Measurements from ENCODE around the gene APOBEC2.
A peak's percentile ranks its signal among the peaks of the same experiment; 100 is the strongest.

Gene APOBEC2

DNA sequence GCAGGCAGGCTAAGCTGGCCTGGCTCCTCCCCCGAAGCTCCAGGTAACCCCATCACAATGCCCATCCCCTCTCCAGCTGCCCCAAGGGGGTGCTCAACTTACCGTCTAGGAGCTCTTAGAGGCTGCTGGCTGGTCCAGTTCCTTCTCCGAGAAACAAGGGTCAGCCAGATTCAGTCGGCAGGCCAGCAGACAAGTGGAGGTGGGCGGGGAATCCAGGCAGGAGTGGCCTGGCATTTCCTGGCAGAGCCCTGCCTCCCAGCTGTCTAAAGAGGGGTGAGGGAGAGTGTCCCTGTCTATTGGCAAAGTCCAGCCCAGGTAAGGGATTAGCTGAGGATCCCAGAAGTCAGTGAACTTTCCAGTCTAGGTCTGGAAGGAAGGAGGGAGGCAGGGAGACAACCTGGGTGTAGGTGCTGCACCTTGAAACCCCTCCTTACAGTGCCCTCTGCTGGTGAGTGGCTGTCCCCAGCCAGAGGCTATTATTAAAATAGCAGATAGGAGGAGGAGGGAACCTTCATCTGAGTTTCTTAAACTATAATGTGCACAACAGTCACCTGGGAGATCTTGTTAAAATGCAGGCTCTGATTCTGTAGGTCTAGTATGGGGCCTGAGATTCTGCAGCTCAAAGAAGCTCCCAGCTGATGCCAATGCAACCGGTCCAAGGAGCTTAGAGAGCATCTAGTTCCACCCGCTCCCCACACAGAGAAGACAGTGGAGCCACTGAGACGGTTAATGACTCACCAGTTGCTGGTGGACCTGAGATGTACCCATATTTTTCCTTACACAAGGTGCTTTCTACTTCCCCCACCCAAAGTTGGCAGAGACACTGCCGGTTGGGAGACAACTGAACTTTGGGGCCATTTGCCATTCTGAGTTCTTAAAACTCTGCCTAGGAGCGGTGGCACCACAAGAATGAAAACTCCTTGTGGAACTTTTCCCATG, 13.7 kb upstream of the APOBEC2 start, which contains the start of gene UNC5CL:
TSS of gene UNC5CL (minus strand) at position 162 of the 939 bp plus-strand sequence. CDS start 4,147 bp downstream, outside the sequence.
- DNase-seq, result peak; percentile 57

DNA sequence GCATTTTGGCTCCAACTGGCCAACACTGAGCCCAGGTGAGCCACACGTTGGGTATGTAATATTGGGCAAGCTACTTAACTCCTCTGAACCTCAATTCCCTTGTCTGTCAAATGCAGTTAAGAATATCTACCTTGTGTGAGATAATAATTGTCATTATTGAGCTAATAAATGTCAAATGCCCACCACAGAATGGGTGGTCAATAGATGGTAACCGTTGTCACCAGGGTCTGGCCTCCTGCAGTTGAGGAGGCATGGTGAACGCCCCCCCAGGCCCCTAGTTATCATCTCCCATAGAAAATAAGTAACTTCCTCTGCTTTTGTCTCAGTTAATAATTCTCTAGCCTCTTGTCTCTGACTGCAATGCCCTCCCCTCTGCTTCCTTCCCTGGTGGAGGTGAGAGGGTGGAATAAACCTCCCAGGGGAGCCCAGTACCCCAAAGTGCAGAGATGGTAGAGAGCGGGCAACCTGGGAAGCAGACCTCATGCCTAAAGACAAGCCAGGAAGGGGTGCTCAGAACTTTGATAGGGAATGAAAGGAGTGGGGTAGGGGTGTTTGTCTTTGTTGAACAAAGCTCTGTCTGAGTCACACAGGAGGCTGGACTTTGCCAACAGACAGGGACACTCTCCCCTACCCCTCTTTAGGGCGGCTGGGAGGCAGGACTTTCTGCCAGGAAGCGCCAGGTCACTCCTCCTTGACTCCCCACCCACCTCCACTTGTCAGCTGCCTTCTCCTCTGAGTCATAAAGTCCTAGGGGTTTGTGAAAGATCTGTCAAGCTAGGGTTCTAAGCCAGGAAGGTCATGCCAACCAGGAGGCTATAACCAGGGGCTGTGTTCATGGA, 12.7 kb upstream of the APOBEC2 start:
- peak; percentile 30 for DNase-seq

DNA sequence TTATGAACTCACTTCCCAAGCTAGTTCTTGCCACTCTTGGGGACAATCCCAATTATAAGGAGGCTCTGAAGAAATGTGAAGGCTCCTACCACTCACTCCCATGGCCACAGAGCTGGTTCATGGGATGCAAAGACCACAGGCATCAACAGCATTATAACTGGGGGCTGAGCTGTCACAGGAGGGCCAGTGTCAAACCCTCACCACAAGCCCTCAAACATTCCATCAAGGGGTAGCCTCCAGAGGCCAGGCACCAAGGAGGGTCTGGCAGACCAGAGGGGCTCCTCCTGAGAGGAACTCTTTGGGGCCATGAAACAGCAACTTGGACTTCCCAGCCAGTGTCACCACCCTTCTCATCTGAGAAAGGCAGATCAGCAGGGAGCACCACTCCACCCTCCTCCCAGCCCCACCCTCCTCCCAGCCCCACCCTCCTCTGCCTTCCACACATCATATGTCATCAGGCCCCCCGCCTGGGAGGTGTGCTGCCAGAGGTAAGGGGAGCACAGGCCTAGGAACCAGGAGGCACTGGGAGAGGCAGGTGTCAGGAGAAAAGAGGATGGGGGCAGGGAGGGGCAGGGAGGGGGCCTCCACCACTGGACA, 12.0 kb upstream of the APOBEC2 start:
- no peak for DNase-seq

DNA sequence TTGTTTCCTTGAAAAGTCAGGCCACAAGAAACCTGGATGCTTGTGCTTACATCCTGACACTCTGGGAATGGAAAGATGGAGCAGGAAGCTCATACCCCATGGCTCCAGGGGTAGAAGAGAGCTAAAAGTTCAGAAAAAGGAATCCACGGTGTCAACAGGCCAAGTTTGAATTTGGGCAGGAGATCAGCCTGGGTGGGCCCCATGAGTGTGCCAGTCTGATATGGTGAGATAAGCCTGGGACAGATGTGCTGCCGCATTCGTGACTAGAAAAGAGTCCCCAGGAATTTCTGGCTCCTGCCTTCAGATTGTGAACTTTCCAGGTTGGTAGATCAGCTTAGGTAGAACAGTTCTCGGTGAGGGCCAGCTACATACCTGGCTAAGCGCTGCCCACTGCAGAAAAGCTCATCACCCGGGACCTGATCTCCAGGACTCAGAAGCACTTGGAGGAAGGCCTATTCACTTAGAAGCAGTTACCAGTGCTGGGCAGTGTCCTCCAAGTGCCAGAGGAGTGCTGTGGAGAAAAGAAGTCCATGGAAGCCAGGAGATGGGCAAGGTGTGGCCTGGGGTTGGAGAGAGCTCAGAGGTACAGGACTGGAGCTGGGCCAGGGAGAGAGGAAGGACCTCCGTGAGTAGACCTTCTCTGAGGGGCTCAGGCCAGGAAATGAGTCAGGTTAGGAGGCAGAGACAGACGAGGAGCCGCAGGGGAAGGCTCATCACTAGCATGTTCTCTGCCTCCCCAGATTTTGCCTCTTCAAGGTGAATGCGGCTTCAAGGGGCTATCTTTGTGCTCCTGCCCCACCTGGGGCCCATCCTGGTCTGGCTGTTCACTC, 10.6 kb upstream of the APOBEC2 start, which contains the start of gene TSPO2:
TSS of gene TSPO2 (plus strand) at position 242 of the 830 bp plus-strand sequence. CDS start at position 761, 519 bp downstream.
- DNase-seq, result no peak

GRCh38 chr6:41043151-41043550, 9.9 kb upstream of the APOBEC2 start:
- no peak for DNase-seq

- no peak for DNase-seq
These were observed 7.3 kb upstream of the APOBEC2 start for GRCh38 chr6:41045664-41046063.

DNA sequence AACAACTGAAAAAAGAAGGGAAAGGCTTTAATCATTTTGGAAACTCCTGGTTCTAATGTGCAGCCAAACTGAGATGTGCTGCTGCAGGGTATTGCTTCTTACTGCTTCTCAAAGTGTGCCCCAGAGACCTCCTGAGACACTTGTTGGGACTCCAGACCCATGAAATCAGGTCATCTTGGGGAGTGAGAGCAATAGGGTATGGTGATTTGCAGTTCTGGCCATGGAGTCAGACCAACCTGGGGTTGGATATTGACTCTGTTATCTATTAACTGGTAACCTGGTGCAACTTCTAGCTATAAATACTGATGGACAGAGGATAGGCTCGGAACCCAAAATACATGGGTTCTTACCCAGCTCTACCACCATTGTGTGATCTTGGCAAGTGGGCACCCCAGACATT, 6.9 kb upstream of the APOBEC2 start:
- DNase-seq, result no peak

DNA sequence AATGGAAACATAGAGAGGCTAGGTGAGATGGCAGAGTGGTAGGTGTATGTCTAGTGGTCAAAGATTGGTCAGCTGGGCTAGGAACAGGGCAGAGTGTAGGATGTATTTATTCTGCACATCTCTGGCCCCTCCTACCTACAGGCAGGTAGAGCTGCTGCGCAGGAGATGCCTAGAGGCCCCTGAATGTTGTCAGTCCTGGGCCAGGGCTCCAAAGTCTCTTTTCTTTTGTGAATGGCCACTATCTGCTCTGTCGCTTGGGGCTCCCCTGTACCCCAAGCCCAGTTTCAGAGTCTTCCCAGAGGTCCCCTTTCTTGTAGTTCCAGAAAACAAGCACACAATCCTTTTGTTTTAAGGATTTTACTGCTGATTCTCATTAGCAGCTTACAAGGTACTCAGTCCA, 5.7 kb upstream of the APOBEC2 start:
- DNase-seq, result no peak

GRCh38 chr6:41047745-41048732, 5.0 kb upstream of the APOBEC2 start:
- no peak for DNase-seq

DNA sequence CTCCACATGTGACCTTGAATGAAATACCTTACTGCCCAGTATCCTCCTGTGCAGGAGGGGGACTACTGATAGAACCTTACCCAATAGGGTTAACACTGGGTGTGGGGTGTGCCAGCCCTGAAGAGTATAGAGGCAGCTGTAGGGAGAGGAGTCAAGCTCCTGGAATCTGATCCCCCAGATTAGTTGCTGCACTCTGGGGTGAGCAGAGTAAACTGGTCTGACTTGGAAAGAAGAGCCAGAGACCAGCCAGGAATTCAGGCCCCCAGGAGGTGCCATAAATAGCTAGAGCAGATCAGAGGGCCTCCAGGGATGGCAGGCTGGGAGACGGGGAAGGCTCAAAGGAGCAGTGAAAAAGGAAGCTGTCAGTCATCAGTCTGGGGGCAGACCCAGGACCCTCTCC, 3.5 kb upstream of the APOBEC2 start:
- no peak for DNase-seq

DNA sequence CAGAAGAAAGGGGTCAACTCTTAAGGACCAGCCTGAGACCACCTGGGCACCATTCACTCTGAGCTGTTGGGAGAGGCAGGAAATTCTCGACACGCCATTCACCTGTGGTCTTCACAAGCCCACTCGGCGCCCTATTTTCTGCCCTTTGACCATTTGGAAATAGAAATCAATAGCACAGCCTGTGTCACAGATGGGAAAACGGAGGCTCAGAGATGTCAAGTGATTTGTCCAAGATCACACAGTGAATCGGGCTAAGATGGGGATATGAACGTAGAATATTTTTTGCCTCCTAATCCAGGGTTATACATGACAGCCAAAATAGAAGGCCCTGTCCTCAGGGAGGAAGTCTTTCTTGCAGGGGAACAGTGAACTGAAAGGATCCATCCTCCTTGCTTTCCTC, 3.0 kb upstream of the APOBEC2 start:
- no peak for DNase-seq

DNA sequence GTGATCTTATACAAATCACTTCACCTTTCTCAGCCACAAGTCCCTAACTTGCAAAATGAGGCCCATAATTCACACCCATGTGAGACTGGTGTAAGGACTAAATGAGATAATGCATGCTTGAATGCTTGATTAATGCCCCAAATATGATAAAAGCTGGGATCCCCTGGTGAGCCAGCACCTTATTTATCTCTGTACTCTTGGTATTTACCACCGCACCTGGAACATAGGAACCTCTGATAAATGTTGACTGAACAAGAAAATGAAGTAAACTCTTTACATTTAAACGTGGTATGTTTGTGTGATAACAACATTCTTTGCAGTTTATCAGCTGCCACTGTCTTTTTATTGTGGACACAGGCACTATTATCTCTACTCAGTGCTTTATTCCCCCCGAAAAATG, 2.5 kb upstream of the APOBEC2 start:
- no peak for DNase-seq

DNA sequence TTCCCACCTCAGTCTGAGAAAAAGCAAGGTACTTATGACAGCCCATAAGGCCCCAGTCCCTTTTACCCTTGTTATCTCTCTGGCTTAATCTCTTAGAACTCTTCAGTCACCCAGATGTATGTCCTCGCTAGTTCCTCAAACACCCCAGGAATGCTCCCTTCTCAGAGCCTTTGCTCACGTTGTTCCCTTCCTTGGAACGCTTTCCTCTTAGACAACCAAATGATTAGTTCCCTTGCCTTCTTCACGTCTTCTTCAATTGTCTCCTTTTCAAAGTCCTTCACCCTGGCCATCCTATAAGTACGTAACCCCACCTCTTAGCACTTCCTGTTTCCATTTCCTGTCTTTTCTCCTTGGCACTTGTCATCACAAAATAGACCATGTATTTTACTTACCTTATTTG, 1.1 kb upstream of the APOBEC2 start:
- no peak for DNase-seq

DNA sequence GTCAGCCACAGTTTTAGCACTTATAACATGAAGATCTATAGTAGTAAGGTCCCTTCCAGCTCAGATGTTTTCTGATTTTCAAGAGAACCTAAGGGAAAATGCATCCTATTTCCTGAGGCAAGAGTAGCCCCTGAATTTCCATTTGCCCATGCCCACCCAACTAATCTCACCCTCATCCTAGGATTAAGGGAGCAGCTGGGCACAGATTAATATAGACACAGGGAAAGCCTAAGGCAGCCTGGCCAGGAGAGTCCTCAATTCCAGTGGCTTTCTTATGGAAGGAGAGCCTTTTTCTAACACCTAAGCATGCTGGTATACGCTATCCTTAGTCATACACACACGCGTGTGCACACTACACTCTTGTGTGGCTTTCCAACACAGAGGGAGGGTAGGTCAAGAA, 1.5 kb downstream of the APOBEC2 start:
- no peak for DNase-seq

GRCh38 chr6:41055149-41055548, 2.1 kb downstream of the APOBEC2 start:
- DNase-seq, result no peak

DNA sequence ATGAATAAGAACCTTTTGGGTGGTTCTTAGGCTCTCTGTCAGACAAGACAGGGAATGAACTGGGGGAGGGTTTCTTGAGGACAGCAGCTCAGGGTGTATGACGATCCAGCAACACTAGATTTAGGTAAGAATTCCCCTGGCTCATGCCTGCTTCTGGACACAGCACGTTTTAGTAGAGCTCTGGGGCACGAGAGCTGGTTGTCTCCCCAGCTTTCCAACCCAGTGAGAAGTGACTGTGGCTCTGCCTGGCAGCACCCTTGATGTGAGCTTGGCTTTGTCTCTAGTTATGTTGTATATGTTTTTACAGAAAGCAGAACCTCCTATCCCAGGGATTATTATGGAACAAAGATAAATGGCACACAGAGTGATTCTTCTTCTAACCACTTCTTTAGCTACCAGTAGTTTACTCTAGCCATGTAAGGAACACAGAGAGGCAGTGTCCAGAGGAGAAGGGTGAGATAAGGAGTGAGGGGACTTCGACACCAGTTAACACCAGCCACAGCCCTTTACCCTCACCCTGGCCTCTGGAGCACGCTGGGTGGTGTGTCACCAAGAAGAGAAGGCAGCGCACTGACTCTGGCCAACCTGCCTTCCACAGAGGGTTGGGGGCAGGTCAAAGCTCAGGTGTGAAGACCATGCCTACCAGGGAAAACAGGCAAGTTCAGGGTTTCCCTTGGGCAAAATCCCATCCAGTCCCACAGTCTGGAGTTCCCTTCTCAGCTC, 3.9 kb downstream of the APOBEC2 start:
- no peak for DNase-seq

GRCh38 chr6:41058783-41059181, 5.8 kb downstream of the APOBEC2 start:
- no peak for DNase-seq

GRCh38 chr6:41059556-41059955, 6.6 kb downstream of the APOBEC2 start:
- DNase-seq, result no peak

GRCh38 chr6:41061196-41061726, 8.3 kb downstream of the APOBEC2 start:
- no peak for DNase-seq

GRCh38 chr6:41062056-41062455, 9.1 kb downstream of the APOBEC2 start:
- DNase-seq, result no peak

Measured in activated CD4-positive, alpha-beta T cell treated with anti-CD3 and anti-CD28 coated beads, Interleukin-2, amount 50 U/mL, for 16 hours (primary cell).